Ureter (tissue), 1 donor: Measurements from ENCODE around the gene PSMA3. TPM values are rescaled to one million over a fixed set of nuclear protein-coding genes. Genes with fewer than 3 reads are reported as not detected.
"Not testable (repeated sequence)": the region's sequence is repeated elsewhere in the genome, so short reads cannot be mapped to it uniquely, and the experiment has no call there.

Experiments used
- DNase-seq: peaks from one replicate; pipeline ENCODE4 v3.0.0-alpha.2; 2020; ENCODE audit warnings: low spot score
- total RNA-seq: library from RNA; stranded (reverse); gene quantifications from one replicate; pipeline ENCODE4 v1.2.4, GENCODE V29; 2023
- donor health status: DM: yes; HTN: yes; CAD: no.

The PSMA3 gene
- 185 TPM for total RNA-seq

- DNase-seq, result peak; percentile 99
Observed at GRCh38 chr14:58244556-58245387, at the start of gene PSMA3. TSS of gene PSMA3 (plus strand) at chr14:58244843. CDS start at chr14:58244921, 78 bp downstream.

DNA sequence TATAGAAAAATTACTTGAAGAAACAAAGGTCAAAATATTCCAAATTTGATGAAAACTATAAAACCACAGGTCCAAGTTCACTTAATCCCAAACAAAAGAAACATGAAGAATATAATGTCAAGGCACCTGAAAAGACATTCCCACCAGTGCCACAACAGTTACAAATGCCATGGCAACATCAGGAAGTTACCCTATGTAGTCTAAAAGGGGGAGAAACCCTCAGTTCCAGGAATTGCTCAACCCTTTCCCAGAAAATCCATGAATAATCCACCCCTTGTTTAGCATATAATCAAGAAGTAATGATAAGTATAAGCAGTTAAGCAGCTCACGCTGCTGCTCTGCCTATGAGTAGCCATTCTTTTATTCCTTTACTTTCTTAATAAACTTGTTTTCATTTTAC lies 48.4 kb upstream of the PSMA3 start:
- DNase-seq, result no peak

DNA sequence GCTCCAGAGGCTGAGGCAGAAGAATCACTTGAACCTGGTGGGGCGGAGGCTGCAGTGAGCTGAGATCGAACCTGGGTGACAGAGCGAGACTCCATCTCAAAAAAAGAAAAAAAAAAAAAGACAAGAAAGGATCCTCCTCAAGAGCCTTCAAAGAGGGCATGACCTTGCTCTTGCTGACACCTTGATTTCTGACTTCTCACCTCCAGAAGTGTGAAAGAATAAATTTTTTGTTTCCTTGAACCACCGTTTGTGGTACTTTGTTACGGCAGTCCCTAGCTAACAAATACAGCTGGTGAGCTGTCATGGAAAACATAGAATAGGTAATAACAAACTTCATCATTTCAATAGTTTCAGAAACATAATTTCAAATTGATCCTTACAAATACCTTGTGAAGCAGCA lies 46.6 kb upstream of the PSMA3 start:
- DNase-seq, result no peak

GRCh38 chr14:58199726-58200479 lies 44.7 kb upstream of the PSMA3 start, which contains the start of gene ACTR10:
TSS of gene ACTR10 (plus strand) at chr14:58200149. CDS start at chr14:58200218, 69 bp downstream.
- DNase-seq, result peak; percentile 87

- no peak for DNase-seq
Observed at GRCh38 chr14:58200480-58200841, 44.2 kb upstream of the PSMA3 start.

GRCh38 chr14:58200846-58201245 lies 43.8 kb upstream of the PSMA3 start:
- no peak for DNase-seq

DNA sequence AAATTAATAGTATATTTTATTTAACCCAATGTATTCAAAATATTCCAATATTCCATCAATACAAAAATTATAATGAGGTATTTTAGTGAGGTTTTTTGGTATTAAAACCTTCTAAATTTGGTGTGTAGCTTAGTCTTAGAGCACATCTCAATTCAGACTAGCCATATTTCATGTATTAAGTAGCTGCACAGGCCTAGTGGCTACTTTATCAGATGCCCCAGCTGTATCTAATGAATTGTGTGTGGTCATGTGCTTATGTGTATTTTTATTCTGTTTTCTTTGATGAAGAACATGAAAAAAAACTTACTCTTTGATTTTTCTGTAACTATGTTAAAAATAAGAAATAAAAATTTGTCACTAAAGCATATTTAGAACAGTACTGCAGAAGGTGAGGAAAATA lies 31.5 kb upstream of the PSMA3 start:
- DNase-seq, result no peak

GRCh38 chr14:58215191-58215914 lies 29.3 kb upstream of the PSMA3 start:
- no peak for DNase-seq

DNA sequence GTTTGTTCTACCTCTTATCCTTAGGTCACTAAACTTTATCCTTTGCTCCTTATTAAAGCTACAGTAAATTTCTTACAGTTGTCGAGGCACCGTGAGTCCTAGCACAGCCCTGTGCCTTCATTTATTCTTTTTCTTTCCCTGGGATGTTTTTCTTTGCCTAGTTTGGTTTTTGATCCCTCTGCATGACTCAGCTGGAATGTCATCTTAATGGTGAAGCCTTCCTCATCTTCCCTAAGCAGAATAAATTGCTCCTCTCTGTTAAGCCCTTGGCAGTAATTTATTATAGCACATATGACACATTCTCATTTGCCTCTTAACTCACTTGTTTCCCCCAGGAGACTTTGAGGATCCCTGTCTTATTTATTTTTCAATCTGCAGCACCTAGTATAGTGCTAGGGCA lies 28.1 kb upstream of the PSMA3 start:
- no peak for DNase-seq

GRCh38 chr14:58227096-58227819 lies 17.4 kb upstream of the PSMA3 start:
- DNase-seq, result no peak

GRCh38 chr14:58238252-58239243 lies 6.1 kb upstream of the PSMA3 start:
- no peak for DNase-seq

DNA sequence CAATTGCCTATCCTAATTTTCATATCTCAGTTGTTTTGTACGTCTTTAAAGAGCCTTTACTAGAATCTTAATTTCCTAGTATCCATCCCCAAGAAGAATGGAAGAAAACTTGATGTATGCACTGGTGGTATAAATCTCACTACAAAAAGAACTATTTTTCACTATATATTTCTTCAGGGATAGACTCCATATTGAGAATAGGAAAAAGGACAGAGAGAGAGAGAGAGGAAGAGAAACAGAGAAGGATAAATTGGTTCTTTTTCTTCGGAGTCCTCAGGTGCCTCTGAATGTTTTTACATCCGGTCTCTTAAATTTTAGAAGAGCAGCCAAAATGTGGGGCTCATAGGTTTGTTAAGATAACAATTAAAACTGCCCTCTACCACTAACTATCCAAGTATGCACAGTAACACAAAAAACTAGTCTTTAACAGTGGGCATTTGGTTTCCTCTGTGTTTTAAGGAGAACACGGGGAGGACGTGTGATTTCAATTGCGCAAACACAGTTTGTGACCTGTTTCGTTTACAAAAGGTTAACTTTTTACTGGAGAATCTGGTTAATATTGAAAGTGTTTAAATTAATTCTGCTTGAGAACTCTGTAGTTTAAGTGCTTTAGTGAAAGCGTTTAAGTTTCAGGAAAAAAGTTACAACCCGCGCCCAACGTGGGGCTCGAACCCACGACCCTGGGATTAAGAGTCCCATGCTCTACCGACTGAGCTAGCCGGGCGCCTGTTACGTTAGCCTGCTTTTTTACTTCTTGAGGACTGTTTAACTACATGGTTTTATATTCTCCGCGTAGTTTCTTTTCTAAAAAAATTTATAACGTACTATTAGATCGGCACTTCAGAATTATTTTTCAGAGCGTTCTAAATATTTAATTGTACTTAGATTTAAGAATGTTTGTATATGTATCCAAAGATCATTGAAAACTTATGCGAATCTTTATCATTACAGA lies 5.1 kb upstream of the PSMA3 start:
- DNase-seq, result peak; percentile 86

GRCh38 chr14:58243790-58244555 lies 670 bp upstream of the PSMA3 start:
- no peak for DNase-seq

DNA sequence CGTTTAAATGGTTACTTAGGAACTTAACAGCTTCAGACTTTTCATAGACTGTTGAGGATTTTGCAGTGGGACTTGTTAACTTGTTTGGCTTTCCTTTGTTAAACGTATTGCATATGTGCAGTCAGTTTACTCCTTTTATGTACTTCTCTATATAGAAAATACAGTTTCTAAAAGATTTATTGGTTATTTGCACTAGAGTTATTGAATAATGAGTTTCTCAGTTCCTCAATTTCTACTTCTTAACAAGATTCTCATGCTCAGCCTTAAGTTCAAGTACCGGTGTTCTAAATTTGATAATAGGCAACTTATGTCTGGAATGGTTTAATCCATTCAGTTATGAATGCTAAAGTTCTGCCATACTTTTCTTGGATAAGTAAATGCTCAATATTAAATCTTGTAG lies 919 bp downstream of the PSMA3 start:
- no peak for DNase-seq

DNA sequence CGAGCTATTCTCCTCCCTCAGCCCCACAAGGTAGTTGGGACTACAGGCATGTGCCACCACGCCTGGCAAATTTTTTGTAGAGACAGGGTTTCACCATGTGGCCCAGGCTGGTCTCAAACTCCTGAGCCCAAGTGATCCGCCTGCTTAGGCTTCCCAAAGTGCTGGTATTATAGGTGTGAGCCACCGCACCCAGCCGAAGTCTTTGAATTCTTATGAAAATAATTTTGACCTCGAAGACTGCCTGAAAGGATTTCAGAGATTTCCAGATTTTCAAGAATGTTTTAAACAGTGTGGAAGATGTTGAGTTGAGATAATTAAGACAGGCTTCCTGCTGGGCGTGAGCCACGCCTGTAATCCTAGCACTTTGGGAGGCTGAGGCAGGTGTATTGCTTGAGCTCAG lies 5.0 kb downstream of the PSMA3 start:
- DNase-seq, result no peak

- no peak for DNase-seq
Observed at GRCh38 chr14:58258156-58258555, 13.5 kb downstream of the PSMA3 start.

DNA sequence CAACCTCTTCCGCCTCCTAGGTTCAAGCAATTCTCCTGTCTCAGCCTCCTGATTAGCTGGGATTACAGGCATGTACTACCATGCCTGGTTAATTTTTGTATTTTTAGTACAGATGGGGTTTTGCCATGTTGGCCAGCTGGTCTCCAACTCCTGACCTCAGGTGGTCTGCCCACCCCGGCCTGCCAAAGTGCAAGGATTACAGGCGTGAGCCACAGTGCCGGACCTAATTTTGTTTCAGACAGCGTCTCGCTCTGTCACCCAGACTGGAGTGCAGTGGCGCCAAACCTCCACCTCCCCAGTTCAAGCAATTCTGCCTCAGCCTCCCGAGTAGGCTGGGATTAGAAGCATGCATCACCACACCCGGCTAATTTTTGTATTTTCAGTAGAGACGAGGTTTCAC lies 17.4 kb downstream of the PSMA3 start:
- DNase-seq, result not testable (repeated sequence)

- no peak for DNase-seq
Observed at GRCh38 chr14:58265401-58265800, 20.8 kb downstream of the PSMA3 start.

GRCh38 chr14:58270628-58271027 lies 26.0 kb downstream of the PSMA3 start:
- DNase-seq, result no peak
